ENCODE measurements around the gene CACUL1.

DNA sequence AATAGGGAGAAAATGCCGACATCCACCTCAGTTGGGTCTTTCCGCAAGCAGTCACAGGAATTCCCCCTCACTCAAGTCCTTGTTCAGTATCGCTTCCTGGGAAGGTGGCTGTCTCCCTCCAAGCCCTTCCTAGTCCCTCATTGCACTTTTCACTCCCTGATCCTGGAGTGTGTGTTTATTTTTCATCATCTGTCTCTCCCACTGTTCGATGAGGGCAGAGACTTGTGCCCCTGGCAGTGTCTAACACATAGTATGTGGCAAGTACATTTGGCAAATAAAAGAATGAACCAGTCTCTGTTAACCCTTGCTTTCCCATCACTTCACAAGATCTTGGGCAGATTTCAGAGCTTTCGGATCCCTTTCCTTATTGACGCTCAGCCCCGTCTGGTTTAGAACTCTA, 24.0 kb upstream of the CACUL1 start:
- TF ChIP-seq POLR2AphosphoS5 (IDR thresholded peaks at IDR 0.05) (no peak), CTCF (IDR thresholded peaks at IDR 0.05) (no peak), POLR2A (IDR thresholded peaks at IDR 0.05) (no peak)

All from prostate gland (tissue), 2 donors.